GM23338 (cell line): Measurements from ENCODE around the gene ARRB1. TPM values are rescaled to one million over a fixed set of nuclear protein-coding genes. Genes with fewer than 3 reads are reported as not detected.

Source experiments
- ATAC-seq: fragments of 200-7000 bp; cut with Tn5 transposase; 3 replicates; pipeline ENCODE4 v1.9.1; 2020
- DNase-seq: peaks from one replicate; pipeline ENCODE4 v3.0.0-alpha.2; 2015; ENCODE audit warnings: low spot score
- H2AFZ ChIP-seq: fragments of 200-600 bp; sonication (generic); 2 replicates; pipeline ENCODE4 v1.8.0; 2016; ENCODE audit warnings: antibody characterized with exemption, mild to moderate bottlenecking, moderate library complexity
- H3F3A ChIP-seq: fragments of 200-600 bp; sonication (generic); replicated peaks from 2 replicates; pipeline ENCODE4 v1.8.0; 2017; ENCODE audit warnings: antibody characterized with exemption, mixed run types, low read depth
- H3K27ac ChIP-seq: fragments of 200-600 bp; sonication (generic); 2 replicates; pipeline ENCODE4 v1.6.1; 2016; ENCODE audit warnings: low read depth
- H3K27me3 ChIP-seq: fragments of 200-600 bp; sonication (generic); 2 replicates; pipeline ENCODE4 v1.8.0; 2016; ENCODE audit warnings: mild to moderate bottlenecking, mixed run types, moderate library complexity; ENCODE audit not compliant: insufficient read depth
- H3K36me3 ChIP-seq: fragments of 200-600 bp; sonication (generic); 2 replicates; pipeline ENCODE4 v1.8.0; 2016; ENCODE audit warnings: mild to moderate bottlenecking; ENCODE audit not compliant: insufficient read depth
- H3K4me1 ChIP-seq: fragments of 200-600 bp; sonication (generic); 2 replicates; pipeline ENCODE4 v1.8.0; 2016; ENCODE audit warnings: mild to moderate bottlenecking, moderate library complexity; ENCODE audit not compliant: insufficient read depth
- H3K4me2 ChIP-seq: fragments of 200-600 bp; sonication (generic); 2 replicates; pipeline ENCODE4 v1.7.1; 2017; ENCODE audit warnings: mixed run types
- H3K4me3 ChIP-seq: fragments of 200-600 bp; sonication (generic); 2 replicates; pipeline ENCODE4 v1.6.1; 2016; ENCODE audit warnings: mixed run types
- H3K79me2 ChIP-seq: fragments of 200-600 bp; sonication (generic); replicated peaks from 2 replicates; pipeline ENCODE4 v1.8.0; 2017; ENCODE audit warnings: mild to moderate bottlenecking; ENCODE audit not compliant: insufficient read depth
- H3K9me2 ChIP-seq: fragments of 200-600 bp; sonication (generic); 2 replicates; pipeline ENCODE4 v1.8.0; 2017; ENCODE audit not compliant: insufficient read depth
- H4K20me1 ChIP-seq: fragments of 200-600 bp; sonication (generic); replicated peaks from 2 replicates; pipeline ENCODE4 v1.8.0; 2017; ENCODE audit warnings: mild to moderate bottlenecking; ENCODE audit not compliant: insufficient read depth
- H3K27ac Mint-ChIP-seq: 2 replicates; pipeline ENCODE4 v1.8.0; 2020; ENCODE audit warnings: inconsistent platforms, mild to moderate bottlenecking, moderate library complexity, mixed read lengths
- H3K27me3 Mint-ChIP-seq: 3 replicates; pipeline ENCODE4 v1.8.0; 2022; ENCODE audit warnings: low read depth, mild to moderate bottlenecking, moderate library complexity, mixed read lengths, inconsistent platforms; ENCODE audit not compliant: insufficient read depth, poor library complexity
- H3K36me3 Mint-ChIP-seq: 3 replicates; pipeline ENCODE4 v1.8.0; 2021; ENCODE audit warnings: low read depth, mild to moderate bottlenecking, inconsistent platforms, moderate library complexity, mixed read lengths
- H3K4me1 Mint-ChIP-seq: 3 replicates; pipeline ENCODE4 v1.8.0; 2020; ENCODE audit warnings: mild to moderate bottlenecking, inconsistent platforms, mixed read lengths
- H3K4me3 Mint-ChIP-seq: 3 replicates; pipeline ENCODE4 v1.8.0; 2021; ENCODE audit warnings: moderate library complexity, mild to moderate bottlenecking, inconsistent platforms, mixed read lengths
- H3K9me3 Mint-ChIP-seq: 3 replicates; pipeline ENCODE4 v1.8.0; 2020; ENCODE audit warnings: moderate library complexity, mild to moderate bottlenecking, inconsistent platforms, mixed read lengths
- CREB1 ChIP-seq: fragments of 250-450 bp; sonication (Bioruptor Pico); IDR thresholded peaks from 2 replicates; pipeline ENCODE4 v1.5.0; 2020; ENCODE audit warnings: low read depth, mild to moderate bottlenecking, moderate library complexity
- CTCF ChIP-seq, 2 experiments: fragments of 200-600 bp in 1 of 2; sonication (generic) in 1 of 2; conservative IDR thresholded peaks; 2 replicates each; pipeline versions ENCODE4 v1.5.1 to v1.6.1; 2016 to 2017; ENCODE audit warnings: antibody characterized with exemption in 2 of 2, low read depth in 2 of 2, mild to moderate bottlenecking in 2 of 2, moderate library complexity in 1 of 2
- EZH2 ChIP-seq: fragments of 200-600 bp; sonication (generic); IDR thresholded peaks from one replicate; pipeline ENCODE4 v1.8.0; 2017; ENCODE audit warnings: antibody characterized with exemption, mild to moderate bottlenecking, low read depth; ENCODE audit not compliant: unreplicated experiment
- EZH2phosphoT487 ChIP-seq: fragments of 200-600 bp; sonication (generic); IDR thresholded peaks from one replicate; pipeline ENCODE4 v1.8.1; 2018; ENCODE audit warnings: antibody characterized with exemption; ENCODE audit not compliant: unreplicated experiment
- JUNB ChIP-seq: IDR thresholded peaks from one replicate; pipeline ENCODE4 v1.6.1; 2016; ENCODE audit warnings: antibody characterized with exemption; ENCODE audit not compliant: unreplicated experiment
- NANOG ChIP-seq: IDR thresholded peaks from 2 replicates; pipeline ENCODE4 v1.6.1; 2016; ENCODE audit warnings: antibody characterized with exemption, borderline replicate concordance
- POLR2AphosphoS5 ChIP-seq: IDR thresholded peaks from 2 replicates; pipeline ENCODE4 v1.6.1; 2016; ENCODE audit warnings: antibody characterized with exemption, low read depth
- STAT1 ChIP-seq: IDR thresholded peaks from one replicate; pipeline ENCODE4 v1.6.1; 2016; ENCODE audit warnings: antibody characterized with exemption; ENCODE audit not compliant: unreplicated experiment
- ZNF114 ChIP-seq: fragments of 250-450 bp; sonication (Bioruptor Pico); IDR thresholded peaks from 2 replicates; pipeline ENCODE4 v1.5.0; 2020; ENCODE audit warnings: mild to moderate bottlenecking, moderate library complexity
- ZNF331 ChIP-seq: fragments of 250-450 bp; sonication (Bioruptor Pico); IDR thresholded peaks from 2 replicates; pipeline ENCODE4 v1.5.0; 2020; ENCODE audit warnings: low read depth, mild to moderate bottlenecking, moderate library complexity
- ZNF462 ChIP-seq: fragments of 250-450 bp; sonication (Bioruptor Pico); IDR thresholded peaks from 2 replicates; pipeline ENCODE4 v1.5.0; 2020; ENCODE audit warnings: mild to moderate bottlenecking, moderate library complexity
- polyA plus RNA-seq: library from polyadenylated mRNA; unstranded; fragments of >200 nt; fragmentation: Nextera tagmentation; extraction: Ambion mirVana; gene quantifications from 2 replicates; pipeline ENCODE4 v1.2.1, GENCODE V29; 2016
- total RNA-seq: library from RNA; depleted of rRNA; stranded (reverse); fragments of >200 nt; shearing (Covaris generic); gene quantifications from 2 replicates; pipeline ENCODE4 v1.2.3, GENCODE V29; 2014
- TF ChIP-seq, protein P1 (sequence below): IDR thresholded peaks from one replicate; pipeline ENCODE4 v1.6.1; 2018; ENCODE audit warnings: antibody characterized with exemption; ENCODE audit not compliant: unreplicated experiment
- TF ChIP-seq, protein P2 (sequence below): IDR thresholded peaks from 2 replicates; pipeline ENCODE4 v1.6.1; 2016; ENCODE audit warnings: antibody characterized with exemption

Gene ARRB1
- total and polyA plus RNA-seq, 2 experiments from 2014 or later, result 6.3 to 11.1 TPM

DNA sequence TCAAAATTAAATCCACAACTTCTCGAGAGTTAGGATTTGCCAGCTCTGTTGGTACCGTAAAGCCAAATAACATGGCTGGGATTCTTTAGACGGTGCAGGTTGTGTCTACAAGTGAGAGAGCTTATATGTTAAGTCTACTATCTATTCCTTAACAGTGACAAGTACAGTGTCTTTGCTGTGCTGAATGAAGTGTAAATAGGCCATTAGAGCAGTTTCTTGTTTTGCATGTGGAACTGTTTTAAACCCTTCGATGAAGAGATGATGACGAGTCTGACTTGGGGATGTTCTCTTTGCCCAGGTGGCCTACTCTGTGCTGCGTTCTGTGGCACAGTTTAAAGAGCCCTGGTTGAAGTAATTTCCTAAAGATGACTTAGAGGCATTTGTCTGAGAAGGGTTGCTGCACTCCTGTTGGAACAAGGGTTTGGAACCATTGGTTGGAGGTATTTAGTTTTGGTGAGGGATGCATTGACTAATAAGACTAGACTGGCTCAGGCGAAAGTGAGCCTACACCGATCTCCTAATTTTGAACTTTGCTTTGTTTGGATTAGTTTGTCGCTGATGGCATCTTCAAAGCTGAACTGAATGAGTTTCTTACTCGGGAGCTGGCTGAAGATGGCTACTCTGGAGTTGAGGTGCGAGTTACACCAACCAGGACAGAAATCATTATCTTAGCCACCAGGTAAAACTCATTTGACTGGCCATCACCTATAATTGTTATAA is 48.8 kb upstream of the ARRB1 start:
- Histone ChIP-seq H3K27me3 (no peaks in the 10 kb centered on the region), H3K4me3 (peak overlapping the region; percentile 88), H2AFZ (no peak overlapping the region), H3K36me3 (peaks cover 48% of the 10 kb centered on the region), H3K27ac (peak overlapping the region; percentile 75), H3K4me2 (peak overlapping the region; percentile 93), H3K79me2 (peaks cover 60% of the 10 kb centered on the region), H4K20me1 (peaks cover 45% of the 10 kb centered on the region), H3K9me2 (no peaks in the 10 kb centered on the region), H3K4me1 (peaks cover 29% of the 10 kb centered on the region), H3F3A (peaks cover 44% of the 10 kb centered on the region)
- Mint-ChIP-seq H3K27ac (peak overlapping the region; percentile 99), H3K4me3 (peak overlapping the region; percentile 98), H3K36me3 (peaks cover 61% of the 10 kb centered on the region), H3K4me1 (peaks cover 40% of the 10 kb centered on the region), H3K9me3 (no peaks in the 10 kb centered on the region; the same call in 1 of the 3 replicates), H3K27me3 (peaks cover 8% of the 10 kb centered on the region)
- DNase-seq (no peak), ATAC-seq (peak; percentile 6)
- TF ChIP-seq, protein P1, sequence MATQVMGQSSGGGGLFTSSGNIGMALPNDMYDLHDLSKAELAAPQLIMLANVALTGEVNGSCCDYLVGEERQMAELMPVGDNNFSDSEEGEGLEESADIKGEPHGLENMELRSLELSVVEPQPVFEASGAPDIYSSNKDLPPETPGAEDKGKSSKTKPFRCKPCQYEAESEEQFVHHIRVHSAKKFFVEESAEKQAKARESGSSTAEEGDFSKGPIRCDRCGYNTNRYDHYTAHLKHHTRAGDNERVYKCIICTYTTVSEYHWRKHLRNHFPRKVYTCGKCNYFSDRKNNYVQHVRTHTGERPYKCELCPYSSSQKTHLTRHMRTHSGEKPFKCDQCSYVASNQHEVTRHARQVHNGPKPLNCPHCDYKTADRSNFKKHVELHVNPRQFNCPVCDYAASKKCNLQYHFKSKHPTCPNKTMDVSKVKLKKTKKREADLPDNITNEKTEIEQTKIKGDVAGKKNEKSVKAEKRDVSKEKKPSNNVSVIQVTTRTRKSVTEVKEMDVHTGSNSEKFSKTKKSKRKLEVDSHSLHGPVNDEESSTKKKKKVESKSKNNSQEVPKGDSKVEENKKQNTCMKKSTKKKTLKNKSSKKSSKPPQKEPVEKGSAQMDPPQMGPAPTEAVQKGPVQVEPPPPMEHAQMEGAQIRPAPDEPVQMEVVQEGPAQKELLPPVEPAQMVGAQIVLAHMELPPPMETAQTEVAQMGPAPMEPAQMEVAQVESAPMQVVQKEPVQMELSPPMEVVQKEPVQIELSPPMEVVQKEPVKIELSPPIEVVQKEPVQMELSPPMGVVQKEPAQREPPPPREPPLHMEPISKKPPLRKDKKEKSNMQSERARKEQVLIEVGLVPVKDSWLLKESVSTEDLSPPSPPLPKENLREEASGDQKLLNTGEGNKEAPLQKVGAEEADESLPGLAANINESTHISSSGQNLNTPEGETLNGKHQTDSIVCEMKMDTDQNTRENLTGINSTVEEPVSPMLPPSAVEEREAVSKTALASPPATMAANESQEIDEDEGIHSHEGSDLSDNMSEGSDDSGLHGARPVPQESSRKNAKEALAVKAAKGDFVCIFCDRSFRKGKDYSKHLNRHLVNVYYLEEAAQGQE, result no peak
- TF ChIP-seq CREB1 (CRISPR knock-in tag) (no peak), STAT1 (no peak), POLR2AphosphoS5 (no peak), ZNF114 (CRISPR knock-in tag) (no peak), JUNB (no peak), NANOG (no peak), ZNF331 (CRISPR knock-in tag) (no peak), EZH2 (no peak), CTCF (conservative IDR thresholded peaks at IDR 0.05; ENCODE audit: low read depth in 2 of 2) (no peak), ZNF462 (no peak), EZH2phosphoT487 (no peak)
- TF ChIP-seq, protein P2, sequence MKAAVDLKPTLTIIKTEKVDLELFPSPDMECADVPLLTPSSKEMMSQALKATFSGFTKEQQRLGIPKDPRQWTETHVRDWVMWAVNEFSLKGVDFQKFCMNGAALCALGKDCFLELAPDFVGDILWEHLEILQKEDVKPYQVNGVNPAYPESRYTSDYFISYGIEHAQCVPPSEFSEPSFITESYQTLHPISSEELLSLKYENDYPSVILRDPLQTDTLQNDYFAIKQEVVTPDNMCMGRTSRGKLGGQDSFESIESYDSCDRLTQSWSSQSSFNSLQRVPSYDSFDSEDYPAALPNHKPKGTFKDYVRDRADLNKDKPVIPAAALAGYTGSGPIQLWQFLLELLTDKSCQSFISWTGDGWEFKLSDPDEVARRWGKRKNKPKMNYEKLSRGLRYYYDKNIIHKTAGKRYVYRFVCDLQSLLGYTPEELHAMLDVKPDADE, result no peak
